HEK293T (cell line): ENCODE data around the gene FAH.

Experiments
- FOXA1 ChIP-seq: fragments of 450-650 bp; IDR thresholded peaks from 2 replicates; pipeline ENCODE4 v1.6.1; 2016; ENCODE audit warnings: mild to moderate bottlenecking
- FOXK2 ChIP-seq: fragments of 450-650 bp; IDR thresholded peaks from 2 replicates; pipeline ENCODE4 v1.6.1; 2016; ENCODE audit warnings: mild to moderate bottlenecking
- FOXM1 ChIP-seq: fragments of 450-650 bp; IDR thresholded peaks from 2 replicates; pipeline ENCODE4 v1.6.1; 2017; ENCODE audit warnings: mild to moderate bottlenecking, borderline replicate concordance
- LEF1 ChIP-seq: fragments of 450-650 bp; IDR thresholded peaks from 2 replicates; pipeline ENCODE4 v1.6.1; 2017; ENCODE audit warnings: mild to moderate bottlenecking, borderline replicate concordance
- NFRKB ChIP-seq: fragments of 450-650 bp; IDR thresholded peaks from 2 replicates; pipeline ENCODE4 v1.6.1; 2016; ENCODE audit warnings: mild to moderate bottlenecking, moderate library complexity
- SUZ12 ChIP-seq: fragments of 450-650 bp; IDR thresholded peaks from 2 replicates; pipeline ENCODE4 v1.6.1; 2016; ENCODE audit warnings: mild to moderate bottlenecking

DNA sequence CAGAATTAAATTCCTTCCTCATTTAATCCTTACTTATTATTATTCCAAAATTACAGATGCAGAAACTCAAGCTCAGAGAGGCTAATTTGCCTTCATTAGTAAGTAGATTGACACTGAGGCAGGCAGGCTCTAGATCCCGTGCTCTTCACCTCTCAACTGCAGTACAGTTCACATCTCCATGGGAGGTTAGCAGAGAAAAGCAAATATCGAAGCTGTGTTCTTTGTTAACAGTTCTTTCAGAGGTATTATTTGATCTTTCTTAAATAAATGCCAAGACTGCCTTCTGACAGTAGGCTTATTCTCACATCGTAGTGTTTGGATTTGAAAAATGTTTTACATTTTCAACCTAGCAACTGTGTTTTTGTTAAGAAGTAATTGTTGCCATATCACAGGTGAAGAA is 15.9 kb upstream of the FAH start:
- no peak for TF ChIP-seq NFRKB
- TF ChIP-seq LEF1, result no peak
- no peak for TF ChIP-seq FOXM1
- TF ChIP-seq SUZ12, result no peak
- no peak for TF ChIP-seq FOXA1
- no peak for TF ChIP-seq FOXK2
